ENCODE measurements around the gene BIVM. TPM values are rescaled to one million over a fixed set of nuclear protein-coding genes. Genes with fewer than 3 reads are reported as not detected.

Gene BIVM
- total RNA-seq, 1 donor: 44.2 TPM

- H3K4me3 ChIP-seq (ENCODE audit: low read depth, low read length): no peak overlapping the region
- TF ChIP-seq, protein P1, sequence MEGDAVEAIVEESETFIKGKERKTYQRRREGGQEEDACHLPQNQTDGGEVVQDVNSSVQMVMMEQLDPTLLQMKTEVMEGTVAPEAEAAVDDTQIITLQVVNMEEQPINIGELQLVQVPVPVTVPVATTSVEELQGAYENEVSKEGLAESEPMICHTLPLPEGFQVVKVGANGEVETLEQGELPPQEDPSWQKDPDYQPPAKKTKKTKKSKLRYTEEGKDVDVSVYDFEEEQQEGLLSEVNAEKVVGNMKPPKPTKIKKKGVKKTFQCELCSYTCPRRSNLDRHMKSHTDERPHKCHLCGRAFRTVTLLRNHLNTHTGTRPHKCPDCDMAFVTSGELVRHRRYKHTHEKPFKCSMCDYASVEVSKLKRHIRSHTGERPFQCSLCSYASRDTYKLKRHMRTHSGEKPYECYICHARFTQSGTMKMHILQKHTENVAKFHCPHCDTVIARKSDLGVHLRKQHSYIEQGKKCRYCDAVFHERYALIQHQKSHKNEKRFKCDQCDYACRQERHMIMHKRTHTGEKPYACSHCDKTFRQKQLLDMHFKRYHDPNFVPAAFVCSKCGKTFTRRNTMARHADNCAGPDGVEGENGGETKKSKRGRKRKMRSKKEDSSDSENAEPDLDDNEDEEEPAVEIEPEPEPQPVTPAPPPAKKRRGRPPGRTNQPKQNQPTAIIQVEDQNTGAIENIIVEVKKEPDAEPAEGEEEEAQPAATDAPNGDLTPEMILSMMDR (IDR thresholded peaks at IDR 0.05; ENCODE audit: insufficient read depth, low read length): no peak
- DNase-seq (ENCODE audit: low read depth): no peak
Observed at GRCh38 chr13:102805680-102806079, 6.8 kb downstream of the BIVM start.

- DNase-seq (ENCODE audit: low read depth): no peak
- TF ChIP-seq, protein P1 (IDR thresholded peaks at IDR 0.05; ENCODE audit: insufficient read depth, low read length): no peak
- H3K4me3 ChIP-seq (ENCODE audit: low read depth, low read length): no peak overlapping the region
Observed at GRCh38 chr13:102807699-102808098, 8.8 kb downstream of the BIVM start.

DNA sequence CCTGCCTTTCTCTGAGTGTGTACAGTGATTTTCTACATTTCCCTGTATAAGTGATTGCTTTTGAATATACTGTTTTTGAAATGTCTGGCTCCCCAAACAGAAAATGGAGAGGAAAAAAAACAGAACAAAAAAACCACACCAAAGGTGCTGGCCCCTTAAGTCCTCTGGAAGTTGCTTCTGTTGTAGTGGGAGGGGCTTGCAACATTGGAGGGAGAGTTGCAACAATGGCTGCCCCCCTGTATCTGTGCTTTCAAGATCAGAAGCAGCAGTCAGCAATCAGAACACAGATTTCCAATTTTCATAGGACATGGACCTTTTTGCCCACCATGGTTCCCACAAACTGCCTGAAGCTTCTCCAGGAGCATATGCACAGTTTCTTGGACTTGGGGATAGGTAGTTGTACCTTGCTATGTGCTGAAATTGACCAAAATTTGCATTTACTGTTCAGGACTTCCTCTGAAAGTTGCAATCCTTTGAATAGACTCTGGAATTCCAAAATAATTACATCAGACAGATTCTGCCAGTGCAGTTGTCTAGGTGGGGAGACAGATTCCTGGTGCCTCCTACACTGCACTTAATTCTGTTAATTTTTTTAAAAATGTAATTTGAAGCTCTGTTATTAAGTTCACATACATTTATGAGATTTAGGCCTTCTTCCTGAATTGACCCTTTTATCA lies 13.8 kb downstream of the BIVM start:
- TF ChIP-seq, protein P1 (IDR thresholded peaks at IDR 0.05; ENCODE audit: insufficient read depth, low read length): no peak
- no peak overlapping the region for H3K4me3 ChIP-seq (ENCODE audit: low read depth, low read length)
- DNase-seq (ENCODE audit: low read depth): peak; percentile 33

- TF ChIP-seq, protein P1 (IDR thresholded peaks at IDR 0.05; ENCODE audit: insufficient read depth, low read length): no peak
Observed at GRCh38 chr13:102814025-102814607, 15.2 kb downstream of the BIVM start.

DNA sequence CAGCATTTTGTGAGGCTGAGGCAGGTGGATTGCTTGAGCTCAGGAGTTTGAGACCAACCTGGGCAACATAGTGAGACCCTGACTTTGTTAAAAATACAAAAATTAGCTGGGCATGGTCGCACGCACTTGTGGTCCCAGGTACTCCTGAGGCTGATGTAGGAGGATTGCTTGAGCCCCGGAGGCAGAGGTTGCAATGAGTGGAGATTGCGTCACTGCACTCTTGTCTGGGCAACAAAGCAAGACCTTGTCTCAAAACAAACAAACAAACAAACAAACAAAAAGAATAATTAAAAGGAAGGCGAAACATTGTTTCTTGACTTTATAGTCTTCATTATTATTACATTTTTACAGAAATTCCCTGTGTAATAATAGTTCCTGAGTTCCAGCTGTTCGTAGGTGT lies 15.9 kb downstream of the BIVM start:
- H3K4me3 ChIP-seq (ENCODE audit: low read depth, low read length): no peak overlapping the region
- DNase-seq (ENCODE audit: low read depth): no peak
- TF ChIP-seq, protein P1 (IDR thresholded peaks at IDR 0.05; ENCODE audit: insufficient read depth, low read length): no peak

More at GRCh38 chr13:102814025-102814607, 15.2 kb downstream of the BIVM start:
- H3K4me3 ChIP-seq (ENCODE audit: low read depth, low read length): no peak overlapping the region
- DNase-seq (ENCODE audit: low read depth): no peak

GRCh38 chr13:102815788-102816187 lies 16.9 kb downstream of the BIVM start:
- TF ChIP-seq, protein P1 (IDR thresholded peaks at IDR 0.05; ENCODE audit: insufficient read depth, low read length): no peak
- no peak overlapping the region for H3K4me3 ChIP-seq (ENCODE audit: low read depth, low read length)
- no peak for DNase-seq (ENCODE audit: low read depth)
